ENCODE measurements around the gene FAM25G. TPM values are rescaled to one million over a fixed set of nuclear protein-coding genes. Genes with fewer than 3 reads are reported as not detected.

Gene FAM25G
- total RNA-seq, 2 experiments from 2014 or later: not detected

DNA sequence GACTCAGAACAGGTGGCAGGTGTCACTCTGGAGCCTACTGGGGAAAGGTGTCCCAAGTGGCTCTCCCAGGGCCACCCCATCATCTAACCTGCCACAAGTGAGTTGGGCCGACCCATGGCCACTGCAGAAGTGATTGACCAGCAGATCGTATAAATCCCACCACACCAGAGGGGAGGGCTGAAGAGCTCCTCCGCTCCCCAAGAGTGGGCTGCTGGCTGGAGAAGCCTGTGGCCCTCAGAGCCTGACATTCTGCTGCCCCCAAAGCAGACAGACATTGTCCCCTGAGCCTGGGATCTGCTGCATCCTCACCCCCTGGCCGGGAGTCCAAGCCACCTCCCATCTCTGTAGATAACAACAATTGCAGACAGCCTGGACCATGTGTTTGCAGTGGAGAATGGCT is 44.3 kb downstream of the FAM25G start:
- BruUV-seq (replicated peaks): no TSS peak
- intact Hi-C loops (cut with micrococcal nuclease; ENCODE audit: unreplicated experiment): no loop called here
- CTCF ChIA-PET (ENCODE audit: unreplicated experiment): no interaction called here
- Histone ChIP-seq H3K4me3 (ENCODE audit: low read depth, low read length, poor library complexity, severe bottlenecking) (no peak overlapping the region), H3K4me1 (ENCODE audit: insufficient read depth, low read length, poor library complexity, severe bottlenecking) (peaks cover 5% of the 10 kb centered on the region), H3K9me3 (ENCODE audit: low read length) (no peaks in the 10 kb centered on the region; the same call in 1 of the 2 replicates), H3K9me2 (ENCODE audit: insufficient read depth, low read length) (no peaks in the 10 kb centered on the region), H2AFZ (ENCODE audit: low read length) (no peak overlapping the region), H4K20me1 (ENCODE audit: insufficient read depth, low read length) (no peaks in the 10 kb centered on the region), H3K27ac (ENCODE audit: low read depth, low read length, poor library complexity, severe bottlenecking) (no peak overlapping the region), H3K36me3 (ENCODE audit: insufficient read depth, low read length) (no peaks in the 10 kb centered on the region), H3K4me2 (ENCODE audit: low read length) (no peak overlapping the region), H3K79me2 (ENCODE audit: insufficient read depth, low read depth, low read length) (no peaks in the 10 kb centered on the region)
- no peak for TF ChIP-seq EZH2phosphoT487 (IDR thresholded peaks at IDR 0.05; ENCODE audit: borderline replicate concordance, low read depth, low read length)
- TF ChIP-seq, protein P1, sequence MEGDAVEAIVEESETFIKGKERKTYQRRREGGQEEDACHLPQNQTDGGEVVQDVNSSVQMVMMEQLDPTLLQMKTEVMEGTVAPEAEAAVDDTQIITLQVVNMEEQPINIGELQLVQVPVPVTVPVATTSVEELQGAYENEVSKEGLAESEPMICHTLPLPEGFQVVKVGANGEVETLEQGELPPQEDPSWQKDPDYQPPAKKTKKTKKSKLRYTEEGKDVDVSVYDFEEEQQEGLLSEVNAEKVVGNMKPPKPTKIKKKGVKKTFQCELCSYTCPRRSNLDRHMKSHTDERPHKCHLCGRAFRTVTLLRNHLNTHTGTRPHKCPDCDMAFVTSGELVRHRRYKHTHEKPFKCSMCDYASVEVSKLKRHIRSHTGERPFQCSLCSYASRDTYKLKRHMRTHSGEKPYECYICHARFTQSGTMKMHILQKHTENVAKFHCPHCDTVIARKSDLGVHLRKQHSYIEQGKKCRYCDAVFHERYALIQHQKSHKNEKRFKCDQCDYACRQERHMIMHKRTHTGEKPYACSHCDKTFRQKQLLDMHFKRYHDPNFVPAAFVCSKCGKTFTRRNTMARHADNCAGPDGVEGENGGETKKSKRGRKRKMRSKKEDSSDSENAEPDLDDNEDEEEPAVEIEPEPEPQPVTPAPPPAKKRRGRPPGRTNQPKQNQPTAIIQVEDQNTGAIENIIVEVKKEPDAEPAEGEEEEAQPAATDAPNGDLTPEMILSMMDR (conservative IDR thresholded peaks at IDR 0.05; ENCODE audit: low read length): no peak
- no peak for DNase-seq (ENCODE audit: low spot score)
- POLR2A ChIA-PET: no interaction called here

DNA sequence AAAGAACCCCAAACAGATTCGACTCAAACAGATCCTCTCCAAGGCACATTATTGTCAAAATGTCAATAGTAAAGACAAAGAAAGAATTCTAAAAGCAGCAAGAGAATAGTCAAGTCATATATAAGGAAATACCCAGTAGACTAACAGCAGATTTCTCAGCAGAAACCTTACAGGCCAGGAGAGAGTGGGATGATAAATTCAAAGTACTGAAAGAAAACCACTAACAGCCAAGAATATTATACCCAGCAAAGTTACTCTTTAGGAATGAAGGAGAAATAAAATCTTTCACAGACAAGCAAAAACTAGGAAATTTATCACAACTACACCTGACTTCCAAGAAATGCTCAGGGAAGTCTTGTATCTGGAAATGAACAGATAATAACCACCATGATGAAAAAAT is 45.8 kb downstream of the FAM25G start:
- H3K36me3 ChIP-seq (ENCODE audit: insufficient read depth, low read length): no peaks in the 10 kb centered on the region
- TF ChIP-seq, protein P1 (conservative IDR thresholded peaks at IDR 0.05; ENCODE audit: low read length): no peak
- TF ChIP-seq EZH2phosphoT487 (IDR thresholded peaks at IDR 0.05; ENCODE audit: borderline replicate concordance, low read depth, low read length): no peak
- no peaks in the 10 kb centered on the region for H3K9me2 ChIP-seq (ENCODE audit: insufficient read depth, low read length)
- BruUV-seq (replicated peaks): no TSS peak
- no peak overlapping the region for H3K4me2 ChIP-seq (ENCODE audit: low read length)
- ChIA-PET CTCF (ENCODE audit: unreplicated experiment) (no interaction called here), POLR2A (no interaction called here)
- H3K4me1 ChIP-seq (ENCODE audit: insufficient read depth, low read length, poor library complexity, severe bottlenecking): peaks cover 5% of the 10 kb centered on the region
- no peak overlapping the region for H3K27ac ChIP-seq (ENCODE audit: low read depth, low read length, poor library complexity, severe bottlenecking)
- intact Hi-C loops (cut with micrococcal nuclease; ENCODE audit: unreplicated experiment): no loop called here
- no peaks in the 10 kb centered on the region; the same call in 1 of the 2 replicates for H3K9me3 ChIP-seq (ENCODE audit: low read length)
- H3K79me2 ChIP-seq (ENCODE audit: insufficient read depth, low read depth, low read length): no peaks in the 10 kb centered on the region
- no peaks in the 10 kb centered on the region for H4K20me1 ChIP-seq (ENCODE audit: insufficient read depth, low read length)
- H2AFZ ChIP-seq (ENCODE audit: low read length): no peak overlapping the region
- DNase-seq (ENCODE audit: low spot score): no peak
- no peak overlapping the region for H3K4me3 ChIP-seq (ENCODE audit: low read depth, low read length, poor library complexity, severe bottlenecking)

DNA sequence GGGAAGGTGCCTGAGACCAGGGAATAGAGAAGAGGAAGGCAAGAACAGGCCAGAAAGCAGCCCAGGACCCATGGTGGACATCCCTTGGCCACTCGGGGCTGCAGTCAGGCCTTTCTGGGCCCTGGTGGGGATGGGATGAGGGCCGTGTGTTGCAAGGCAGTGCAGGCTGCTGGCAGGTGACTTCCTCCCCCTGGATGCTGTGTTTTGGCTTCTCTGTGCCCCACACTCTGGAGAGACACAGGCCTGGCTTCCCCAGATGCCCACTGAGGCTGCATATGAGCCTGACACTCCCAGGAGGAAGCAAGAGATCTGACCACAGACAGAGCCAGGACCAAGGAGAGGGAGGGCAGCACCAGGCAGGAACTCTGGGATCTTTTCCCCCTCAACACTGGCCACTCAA is 47.5 kb downstream of the FAM25G start:
- Histone ChIP-seq H3K9me3 (ENCODE audit: low read length) (no peaks in the 10 kb centered on the region; the same call in 1 of the 2 replicates), H3K9me2 (ENCODE audit: insufficient read depth, low read length) (no peaks in the 10 kb centered on the region), H2AFZ (ENCODE audit: low read length) (no peak overlapping the region), H3K27ac (ENCODE audit: low read depth, low read length, poor library complexity, severe bottlenecking) (no peak overlapping the region), H4K20me1 (ENCODE audit: insufficient read depth, low read length) (no peaks in the 10 kb centered on the region), H3K79me2 (ENCODE audit: insufficient read depth, low read depth, low read length) (no peaks in the 10 kb centered on the region), H3K4me1 (ENCODE audit: insufficient read depth, low read length, poor library complexity, severe bottlenecking) (no peaks in the 10 kb centered on the region), H3K36me3 (ENCODE audit: insufficient read depth, low read length) (no peaks in the 10 kb centered on the region), H3K4me2 (ENCODE audit: low read length) (no peak overlapping the region), H3K4me3 (ENCODE audit: low read depth, low read length, poor library complexity, severe bottlenecking) (no peak overlapping the region)
- intact Hi-C loops (cut with micrococcal nuclease; ENCODE audit: unreplicated experiment): no loop called here
- no peak for DNase-seq (ENCODE audit: low spot score)
- POLR2A ChIA-PET: no interaction called here
- CTCF ChIA-PET (ENCODE audit: unreplicated experiment): no interaction called here
- TF ChIP-seq, protein P1 (conservative IDR thresholded peaks at IDR 0.05; ENCODE audit: low read length): no peak
- no peak for TF ChIP-seq EZH2phosphoT487 (IDR thresholded peaks at IDR 0.05; ENCODE audit: borderline replicate concordance, low read depth, low read length)
- no TSS peak for BruUV-seq (replicated peaks)
